ENCODE data around the gene INIP. TPM values are rescaled to one million over a fixed set of nuclear protein-coding genes. Genes with fewer than 3 reads are reported as not detected.

The INIP gene
- total and polyA plus RNA-seq, 8 donors, result 5.2 to 13.2 (median 7.7) TPM

GRCh38 chr9:112640311-112640710, 77.6 kb downstream of the INIP start:
- TF ChIP-seq, protein P1, sequence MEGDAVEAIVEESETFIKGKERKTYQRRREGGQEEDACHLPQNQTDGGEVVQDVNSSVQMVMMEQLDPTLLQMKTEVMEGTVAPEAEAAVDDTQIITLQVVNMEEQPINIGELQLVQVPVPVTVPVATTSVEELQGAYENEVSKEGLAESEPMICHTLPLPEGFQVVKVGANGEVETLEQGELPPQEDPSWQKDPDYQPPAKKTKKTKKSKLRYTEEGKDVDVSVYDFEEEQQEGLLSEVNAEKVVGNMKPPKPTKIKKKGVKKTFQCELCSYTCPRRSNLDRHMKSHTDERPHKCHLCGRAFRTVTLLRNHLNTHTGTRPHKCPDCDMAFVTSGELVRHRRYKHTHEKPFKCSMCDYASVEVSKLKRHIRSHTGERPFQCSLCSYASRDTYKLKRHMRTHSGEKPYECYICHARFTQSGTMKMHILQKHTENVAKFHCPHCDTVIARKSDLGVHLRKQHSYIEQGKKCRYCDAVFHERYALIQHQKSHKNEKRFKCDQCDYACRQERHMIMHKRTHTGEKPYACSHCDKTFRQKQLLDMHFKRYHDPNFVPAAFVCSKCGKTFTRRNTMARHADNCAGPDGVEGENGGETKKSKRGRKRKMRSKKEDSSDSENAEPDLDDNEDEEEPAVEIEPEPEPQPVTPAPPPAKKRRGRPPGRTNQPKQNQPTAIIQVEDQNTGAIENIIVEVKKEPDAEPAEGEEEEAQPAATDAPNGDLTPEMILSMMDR (IDR thresholded peaks at IDR 0.05), result no peak
- intact Hi-C loops (cut with DNase I), result no loop called here
- Histone ChIP-seq H3K9me3 (no peaks in the 10 kb centered on the region), H3K4me3 (no peak overlapping the region), H3K4me1 (no peaks in the 10 kb centered on the region), H3K27ac (no peak overlapping the region), H3K36me3 (no peaks in the 10 kb centered on the region), H3K27me3 (no peaks in the 10 kb centered on the region)
- DNase-seq (no peak), FAIRE-seq (no peak), ATAC-seq (no peak)
- WGBS, 2 donors, result 95 to 96% methylated on average over 4 of the region's 4 CpGs

Other genes with a start within 250 kb of the INIP start
- 10 to 100 TPM in 1 of 6 donors, 1 to 10 TPM in 5; 3.5 to 11.8 (median 6.2) TPM for gene KIAA1958, start 231.3 kb downstream of the INIP start, total RNA-seq
- gene KIAA1958, start 231.3 kb downstream of the INIP start, polyA plus RNA-seq, result 1 to 10 TPM; 1.4 to 1.7 TPM
- gene SNX30, start 32.6 kb upstream of the INIP start, total RNA-seq, result 1 to 10 TPM; 4.1 to 8.2 (median 4.4) TPM
- 1 to 10 TPM; 2.1 to 2.8 TPM for gene SNX30, start 32.6 kb upstream of the INIP start, polyA plus RNA-seq
- gene SLC46A2, start 172.8 kb upstream of the INIP start, total RNA-seq, result under 1 TPM in 2 of 6 donors, not detected in 4; 0.18 to 0.37 TPM
- not detected for gene SLC46A2, start 172.8 kb upstream of the INIP start, polyA plus RNA-seq